AG09319 (cell line): ENCODE data around the gene RSPO1.

Experiments
- DNase-seq: peaks from one replicate; pipeline ENCODE4 v3.0.0-alpha.2; 2010; ENCODE audit warnings: low read depth; ENCODE audit errors: extremely low read depth
- TF ChIP-seq, protein P1 (sequence below): IDR thresholded peaks from 2 replicates; pipeline ENCODE4 v1.5.1; 2011; ENCODE audit warnings: low read depth, mild to moderate bottlenecking, inconsistent platforms, low read length, moderate library complexity

Gene RSPO1

DNA sequence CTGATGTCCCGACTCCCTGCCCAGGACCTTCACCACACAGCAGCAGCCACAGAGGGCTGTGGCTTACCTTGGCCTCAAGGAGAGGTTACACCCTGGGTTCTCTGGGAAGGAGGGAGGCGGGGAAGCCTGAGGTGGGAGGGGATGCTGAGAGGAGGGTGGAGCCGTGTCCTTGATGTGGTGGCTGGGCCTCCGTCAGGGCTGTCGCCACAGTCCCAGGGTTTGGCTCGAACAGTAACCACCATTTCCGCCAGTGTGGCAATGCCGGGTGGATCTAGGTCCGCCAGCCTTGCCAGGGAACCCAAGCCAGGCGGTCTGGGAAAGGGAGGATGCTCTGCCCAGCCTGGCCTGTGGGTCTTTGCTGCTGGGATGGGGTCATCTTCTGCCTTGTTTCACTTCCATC is 39.2 kb upstream of the RSPO1 start:
- no peak for DNase-seq
- TF ChIP-seq, protein P1, sequence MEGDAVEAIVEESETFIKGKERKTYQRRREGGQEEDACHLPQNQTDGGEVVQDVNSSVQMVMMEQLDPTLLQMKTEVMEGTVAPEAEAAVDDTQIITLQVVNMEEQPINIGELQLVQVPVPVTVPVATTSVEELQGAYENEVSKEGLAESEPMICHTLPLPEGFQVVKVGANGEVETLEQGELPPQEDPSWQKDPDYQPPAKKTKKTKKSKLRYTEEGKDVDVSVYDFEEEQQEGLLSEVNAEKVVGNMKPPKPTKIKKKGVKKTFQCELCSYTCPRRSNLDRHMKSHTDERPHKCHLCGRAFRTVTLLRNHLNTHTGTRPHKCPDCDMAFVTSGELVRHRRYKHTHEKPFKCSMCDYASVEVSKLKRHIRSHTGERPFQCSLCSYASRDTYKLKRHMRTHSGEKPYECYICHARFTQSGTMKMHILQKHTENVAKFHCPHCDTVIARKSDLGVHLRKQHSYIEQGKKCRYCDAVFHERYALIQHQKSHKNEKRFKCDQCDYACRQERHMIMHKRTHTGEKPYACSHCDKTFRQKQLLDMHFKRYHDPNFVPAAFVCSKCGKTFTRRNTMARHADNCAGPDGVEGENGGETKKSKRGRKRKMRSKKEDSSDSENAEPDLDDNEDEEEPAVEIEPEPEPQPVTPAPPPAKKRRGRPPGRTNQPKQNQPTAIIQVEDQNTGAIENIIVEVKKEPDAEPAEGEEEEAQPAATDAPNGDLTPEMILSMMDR, result no peak

DNA sequence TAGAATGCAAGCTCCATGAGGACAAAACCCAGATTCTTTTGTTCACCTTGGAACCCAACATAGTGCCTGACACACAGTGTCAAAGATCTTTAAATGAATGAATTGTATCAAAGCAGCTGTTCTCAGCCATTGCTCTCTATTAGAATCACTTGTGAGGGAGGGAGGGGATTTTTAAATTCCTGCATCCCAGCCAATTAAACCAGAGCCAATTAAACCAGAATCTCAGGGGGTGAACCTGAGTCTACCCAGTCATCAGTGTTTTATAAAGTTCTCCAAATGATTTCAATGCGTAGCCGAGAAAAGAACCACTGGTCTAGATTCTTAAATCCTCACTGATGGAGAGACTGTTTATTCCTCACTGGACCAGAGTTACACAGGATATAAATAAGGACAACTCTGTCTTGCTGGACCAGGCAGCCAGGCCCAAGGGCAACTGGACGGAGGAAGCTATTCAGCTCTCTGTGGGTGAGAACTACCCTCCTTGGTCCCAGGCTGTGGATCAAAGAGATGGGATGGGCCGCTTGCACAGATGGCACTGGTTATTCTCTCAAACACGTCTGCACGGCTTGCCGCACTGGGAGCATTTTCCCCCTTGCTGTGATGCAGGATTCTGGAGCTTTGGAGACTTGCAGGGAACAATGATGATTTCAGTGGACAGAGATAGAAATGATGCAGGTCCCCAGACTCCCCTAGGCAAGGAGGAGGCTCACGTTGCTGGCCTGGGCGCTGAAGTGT is 37.6 kb upstream of the RSPO1 start:
- TF ChIP-seq, protein P1, result no peak
- DNase-seq, result no peak

DNA sequence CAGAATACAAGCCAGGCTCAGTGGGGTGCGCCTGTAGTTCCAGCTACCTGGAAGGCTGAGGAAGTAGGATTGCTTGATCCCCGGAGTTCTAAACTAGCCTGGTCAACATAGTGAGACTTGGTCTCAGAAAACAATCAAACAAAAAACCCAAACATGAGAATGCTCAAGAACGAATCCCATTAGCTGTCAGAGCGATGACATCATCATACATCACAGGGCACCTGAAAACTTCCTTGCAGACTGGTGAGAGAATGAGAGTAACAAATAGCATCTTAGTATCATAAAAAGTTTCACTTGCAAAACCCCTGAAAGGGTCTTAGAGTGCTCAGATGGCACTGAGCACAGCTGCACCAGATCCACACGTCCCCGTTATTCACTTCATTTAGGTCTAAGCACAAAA is 36.6 kb upstream of the RSPO1 start:
- TF ChIP-seq, protein P1, result no peak
- no peak for DNase-seq

DNA sequence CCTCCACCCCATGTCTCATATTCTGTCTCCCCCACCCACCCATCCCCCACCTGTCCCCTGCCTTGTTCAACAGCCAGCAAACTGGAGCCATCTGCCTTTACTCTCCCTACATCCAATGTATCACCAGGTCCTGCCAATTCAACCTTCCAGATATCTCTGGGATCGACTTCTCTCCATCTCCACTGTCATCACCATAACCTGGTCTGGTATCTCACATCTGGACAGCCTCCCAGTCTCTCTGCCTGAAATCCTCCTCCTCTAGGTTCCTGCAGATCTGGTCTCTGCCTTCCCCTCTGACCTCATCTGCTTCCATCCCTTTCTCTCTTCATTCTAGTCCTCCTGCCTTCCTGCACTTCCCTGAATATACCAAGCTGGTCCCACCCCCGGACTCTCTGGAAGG is 35.4 kb upstream of the RSPO1 start:
- DNase-seq, result no peak

DNA sequence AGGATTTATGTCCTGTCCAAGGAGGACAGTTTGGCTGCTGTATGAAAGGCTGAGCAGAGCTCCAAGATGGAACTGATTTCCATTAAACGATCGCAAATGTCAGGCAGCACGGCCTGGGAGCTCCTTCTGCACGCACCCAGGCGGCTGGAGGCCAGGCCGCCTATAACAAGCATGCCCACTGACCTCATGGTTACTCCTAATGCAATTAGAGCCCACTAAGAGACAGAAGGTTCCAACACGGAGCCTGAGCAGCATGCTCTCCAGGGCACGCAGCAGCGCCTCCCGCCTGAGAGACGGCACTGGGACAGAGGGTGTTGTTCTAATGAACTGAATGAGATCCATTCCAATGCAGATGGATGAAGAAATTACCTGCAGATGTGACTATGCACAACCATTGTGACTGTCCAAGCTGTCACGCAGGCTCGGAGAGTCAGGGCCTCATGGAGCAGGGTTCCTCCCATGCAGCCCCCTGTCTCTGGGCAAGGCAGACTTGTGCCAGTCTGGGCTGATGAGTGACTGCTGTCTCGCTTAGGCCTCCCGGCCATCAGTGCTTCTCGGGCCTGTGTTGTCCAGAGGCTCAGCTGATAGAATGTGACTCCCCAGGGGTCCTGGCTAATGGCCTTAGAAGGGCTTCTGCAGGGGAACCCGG is 32.5 kb upstream of the RSPO1 start:
- peak; percentile 24 for DNase-seq
- TF ChIP-seq, protein P1, result peak; percentile 17

More for the DNA sequence above, 35.4 kb upstream of the RSPO1 start:
- TF ChIP-seq, protein P1, result no peak

DNA sequence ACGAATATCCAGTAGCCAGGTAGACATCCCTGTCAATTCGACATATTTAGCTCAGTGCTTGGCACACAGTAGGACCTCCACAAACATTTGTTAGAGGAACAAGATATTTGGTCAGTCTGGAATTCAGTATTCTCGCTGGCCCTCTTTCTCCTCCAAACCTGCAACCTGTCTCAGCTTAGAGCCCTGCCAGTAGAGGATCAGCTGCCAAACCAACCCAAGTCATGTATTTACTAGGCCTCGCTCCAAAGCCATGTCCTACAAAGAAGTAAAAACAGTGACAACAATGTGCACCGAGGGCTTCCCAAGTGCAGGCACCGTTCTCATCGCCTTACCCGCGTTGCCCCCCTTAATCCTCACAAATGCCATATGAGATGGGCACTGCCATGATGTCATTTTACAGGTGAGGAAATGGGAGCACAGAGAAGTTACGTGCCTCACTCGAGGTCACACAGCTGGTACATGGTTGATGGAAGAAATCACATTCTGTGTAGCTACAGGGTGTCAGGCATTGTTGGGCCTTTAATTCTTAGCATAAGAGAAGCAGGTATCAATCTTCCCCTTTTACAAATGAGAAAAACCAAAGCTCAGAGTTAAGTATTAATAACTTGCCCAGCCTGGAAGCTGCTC is 31.7 kb upstream of the RSPO1 start:
- TF ChIP-seq, protein P1, result no peak
- DNase-seq, result no peak

DNA sequence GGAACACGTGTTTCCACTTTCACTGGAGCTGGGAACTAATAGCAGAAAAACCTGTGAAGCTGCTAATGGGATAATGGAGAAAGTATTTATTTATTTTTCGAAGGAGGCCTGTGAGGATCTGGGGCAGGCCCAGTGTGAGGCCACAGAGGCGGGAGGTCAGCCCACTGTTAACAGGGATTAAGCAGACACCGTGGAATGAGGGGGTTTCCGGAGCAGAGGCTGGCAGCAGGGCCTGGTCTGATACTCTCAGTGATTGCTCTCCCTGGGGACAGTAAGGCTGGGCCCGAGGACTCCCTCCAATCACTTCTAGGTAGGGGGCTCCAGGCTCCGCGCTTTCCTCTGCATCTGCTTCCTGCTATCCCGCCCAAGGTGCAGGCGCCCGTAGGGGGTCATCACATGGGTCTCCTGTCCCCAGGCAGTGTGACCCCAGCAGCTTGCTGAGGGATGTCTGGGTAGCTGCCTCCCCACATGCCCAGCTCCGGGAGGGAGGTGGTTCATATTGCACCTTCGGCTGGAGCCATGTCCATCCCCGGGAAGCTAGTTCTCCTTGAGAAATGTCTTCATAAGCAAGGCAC is 28.8 kb upstream of the RSPO1 start:
- TF ChIP-seq, protein P1, result no peak
- DNase-seq, result no peak
